Progenitor cell of endocrine pancreas (in vitro differentiated cells): ENCODE measurements around the gene DNAL1. TPM values are rescaled to one million over a fixed set of nuclear protein-coding genes. Genes with fewer than 3 reads are reported as not detected.

Experiments
- DNase-seq: peaks from one replicate; pipeline ENCODE4 v3.0.0; 2021; ENCODE audit warnings: low spot score; ENCODE audit not compliant: unreplicated experiment
- H3K27ac Mint-ChIP-seq: 2 replicates; pipeline ENCODE4 v1.8.0; 2021; ENCODE audit warnings: mild to moderate bottlenecking, moderate library complexity, mixed read lengths
- H3K27me3 Mint-ChIP-seq: 2 replicates; pipeline ENCODE4 v1.8.0; 2021; ENCODE audit warnings: mixed read lengths
- H3K36me3 Mint-ChIP-seq: 2 replicates; pipeline ENCODE4 v1.8.0; 2022; ENCODE audit warnings: mixed read lengths; ENCODE audit not compliant: insufficient read depth
- H3K4me1 Mint-ChIP-seq: 2 replicates; pipeline ENCODE4 v1.8.0; 2021; ENCODE audit warnings: low read depth, mixed read lengths
- H3K4me3 Mint-ChIP-seq: 2 replicates; pipeline ENCODE4 v1.8.0; 2021; ENCODE audit warnings: low read depth, mild to moderate bottlenecking, moderate library complexity, mixed read lengths
- H3K9me3 Mint-ChIP-seq: 2 replicates; pipeline ENCODE4 v1.8.0; 2021; ENCODE audit warnings: low read depth, mixed read lengths
- CTCF ChIP-seq: fragments of 200-600 bp; sonication (generic); IDR thresholded peaks from one replicate; pipeline ENCODE4 v1.5.0; 2021; ENCODE audit warnings: antibody characterized with exemption, mild to moderate bottlenecking; ENCODE audit not compliant: unreplicated experiment
- total RNA-seq: library from RNA; stranded (reverse); gene quantifications from 2 replicates; pipeline ENCODE4 v1.2.1, GENCODE V29; 2021

The DNAL1 gene
- total RNA-seq, 1 donor from 2014 or later, result 29.9 TPM

- peaks cover 8% of the 10 kb centered on the region for H3K36me3 Mint-ChIP-seq
- peaks cover 12% of the 10 kb centered on the region for H3K4me1 Mint-ChIP-seq
- no peak overlapping the region for H3K27ac Mint-ChIP-seq
- no peaks in the 10 kb centered on the region for H3K9me3 Mint-ChIP-seq
- no peak for DNase-seq
- no peak for TF ChIP-seq CTCF
- no peak overlapping the region for H3K4me3 Mint-ChIP-seq
- H3K27me3 Mint-ChIP-seq, result no peaks in the 10 kb centered on the region
Observed at GRCh38 chr14:73667854-73668253, 23.1 kb downstream of the DNAL1 start.

GRCh38 chr14:73674986-73675385 is 30.2 kb downstream of the DNAL1 start:
- Mint-ChIP-seq H3K27ac (peak overlapping the region; percentile 40), H3K4me3 (no peak overlapping the region), H3K9me3 (no peaks in the 10 kb centered on the region), H3K36me3 (peaks cover 14% of the 10 kb centered on the region), H3K4me1 (peaks cover 2% of the 10 kb centered on the region), H3K27me3 (no peaks in the 10 kb centered on the region)
- DNase-seq, result no peak
- no peak for TF ChIP-seq CTCF

GRCh38 chr14:73678698-73679097 is 33.9 kb downstream of the DNAL1 start:
- no peaks in the 10 kb centered on the region for H3K27me3 Mint-ChIP-seq
- no peak for TF ChIP-seq CTCF
- no peaks in the 10 kb centered on the region for H3K9me3 Mint-ChIP-seq
- H3K4me1 Mint-ChIP-seq, result peaks cover 2% of the 10 kb centered on the region
- no peak overlapping the region for H3K4me3 Mint-ChIP-seq
- H3K36me3 Mint-ChIP-seq, result peaks cover 12% of the 10 kb centered on the region
- H3K27ac Mint-ChIP-seq, result no peak overlapping the region
- no peak for DNase-seq

GRCh38 chr14:73680821-73681220 is 36.0 kb downstream of the DNAL1 start:
- Mint-ChIP-seq H3K4me1 (peaks cover 2% of the 10 kb centered on the region), H3K27ac (no peak overlapping the region), H3K27me3 (no peaks in the 10 kb centered on the region), H3K4me3 (no peak overlapping the region), H3K36me3 (peaks cover 15% of the 10 kb centered on the region), H3K9me3 (no peaks in the 10 kb centered on the region)
- DNase-seq, result no peak
- TF ChIP-seq CTCF, result no peak

GRCh38 chr14:73684627-73685026 is 39.8 kb downstream of the DNAL1 start:
- Mint-ChIP-seq H3K4me3 (no peak overlapping the region), H3K9me3 (no peaks in the 10 kb centered on the region), H3K27ac (no peak overlapping the region), H3K27me3 (no peaks in the 10 kb centered on the region), H3K4me1 (no peaks in the 10 kb centered on the region), H3K36me3 (peaks cover 16% of the 10 kb centered on the region)
- no peak for TF ChIP-seq CTCF
- no peak for DNase-seq

- TF ChIP-seq CTCF, result no peak
- Mint-ChIP-seq H3K9me3 (no peaks in the 10 kb centered on the region), H3K27ac (peak overlapping the region; percentile 1)
Observed at GRCh38 chr14:73685328-73685727, 40.5 kb downstream of the DNAL1 start.

More at GRCh38 chr14:73685328-73685727, 40.5 kb downstream of the DNAL1 start:
- no peak for DNase-seq
- Mint-ChIP-seq H3K27me3 (no peaks in the 10 kb centered on the region), H3K4me1 (no peaks in the 10 kb centered on the region), H3K36me3 (peaks cover 16% of the 10 kb centered on the region), H3K4me3 (no peak overlapping the region)
